Measurements from ENCODE around the gene ESD. TPM values are rescaled to one million over a fixed set of nuclear protein-coding genes. Genes with fewer than 3 reads are reported as not detected.

ESD gene
- total RNA-seq, 1 donor from 2014 or later: 96.9 TPM

DNA sequence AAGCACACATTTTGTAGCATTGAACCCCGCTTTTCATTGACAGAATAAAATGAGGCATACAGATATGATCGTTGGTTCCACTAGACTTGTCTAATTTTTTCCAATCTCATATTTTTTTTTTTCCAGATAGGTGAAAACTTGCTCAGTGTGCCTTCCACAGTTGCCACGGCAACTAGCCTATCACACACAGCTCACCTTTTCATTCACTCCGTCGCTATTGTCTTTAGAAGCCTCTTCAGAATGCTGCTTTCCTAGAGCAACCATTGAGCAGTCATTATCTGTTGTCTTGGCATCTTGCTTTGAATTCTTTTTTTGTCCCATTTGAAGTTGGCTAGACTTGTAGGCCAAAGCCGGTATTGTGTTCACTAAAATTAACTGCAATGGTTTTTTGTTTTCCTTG is 37.7 kb upstream of the ESD start:
- no peak for DNase-seq (ENCODE audit: low spot score, unreplicated experiment)
- peaks cover 6% of the 10 kb centered on the region for H3K27me3 Mint-ChIP-seq
- no peaks in the 10 kb centered on the region for H3K36me3 Mint-ChIP-seq (ENCODE audit: insufficient read depth)
- H3K4me1 Mint-ChIP-seq (ENCODE audit: low read depth): no peaks in the 10 kb centered on the region
- H3K27ac Mint-ChIP-seq: no peak overlapping the region
- no peaks in the 10 kb centered on the region for H3K9me3 Mint-ChIP-seq (ENCODE audit: low read depth)
- TF ChIP-seq, protein P1, sequence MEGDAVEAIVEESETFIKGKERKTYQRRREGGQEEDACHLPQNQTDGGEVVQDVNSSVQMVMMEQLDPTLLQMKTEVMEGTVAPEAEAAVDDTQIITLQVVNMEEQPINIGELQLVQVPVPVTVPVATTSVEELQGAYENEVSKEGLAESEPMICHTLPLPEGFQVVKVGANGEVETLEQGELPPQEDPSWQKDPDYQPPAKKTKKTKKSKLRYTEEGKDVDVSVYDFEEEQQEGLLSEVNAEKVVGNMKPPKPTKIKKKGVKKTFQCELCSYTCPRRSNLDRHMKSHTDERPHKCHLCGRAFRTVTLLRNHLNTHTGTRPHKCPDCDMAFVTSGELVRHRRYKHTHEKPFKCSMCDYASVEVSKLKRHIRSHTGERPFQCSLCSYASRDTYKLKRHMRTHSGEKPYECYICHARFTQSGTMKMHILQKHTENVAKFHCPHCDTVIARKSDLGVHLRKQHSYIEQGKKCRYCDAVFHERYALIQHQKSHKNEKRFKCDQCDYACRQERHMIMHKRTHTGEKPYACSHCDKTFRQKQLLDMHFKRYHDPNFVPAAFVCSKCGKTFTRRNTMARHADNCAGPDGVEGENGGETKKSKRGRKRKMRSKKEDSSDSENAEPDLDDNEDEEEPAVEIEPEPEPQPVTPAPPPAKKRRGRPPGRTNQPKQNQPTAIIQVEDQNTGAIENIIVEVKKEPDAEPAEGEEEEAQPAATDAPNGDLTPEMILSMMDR (IDR thresholded peaks at IDR 0.05; ENCODE audit: unreplicated experiment): no peak
- H3K4me3 Mint-ChIP-seq (ENCODE audit: low read depth): no peak overlapping the region

DNA sequence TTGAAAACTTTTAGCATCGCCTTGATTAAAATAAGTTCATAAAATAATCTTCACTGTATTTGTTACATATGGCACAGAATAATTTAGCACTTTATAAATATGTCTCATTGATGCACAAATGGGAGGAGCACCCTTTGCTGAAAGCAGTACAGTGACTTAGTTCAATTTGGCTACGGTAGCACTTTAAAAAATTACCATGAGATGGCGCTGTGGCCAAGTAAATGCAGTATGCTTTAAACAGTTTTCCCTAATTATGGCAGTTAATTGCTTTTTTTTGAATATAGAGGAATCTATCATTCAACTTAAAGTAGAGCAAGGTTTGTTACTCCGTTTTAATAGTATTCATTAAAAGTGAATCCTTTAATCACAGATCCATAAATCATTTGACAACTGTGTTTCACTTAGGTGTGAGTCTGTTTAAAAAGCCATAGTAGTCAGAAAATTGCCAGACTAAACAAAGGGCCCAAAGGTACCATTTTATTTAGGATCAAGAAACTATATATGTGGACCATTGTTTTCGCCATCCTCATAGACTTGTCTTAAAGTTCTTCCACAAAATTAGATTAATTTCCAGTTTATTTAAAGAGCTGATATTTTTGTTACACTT is 34.7 kb upstream of the ESD start:
- Mint-ChIP-seq H3K9me3 (ENCODE audit: low read depth) (no peaks in the 10 kb centered on the region), H3K4me1 (ENCODE audit: low read depth) (no peaks in the 10 kb centered on the region), H3K27me3 (peaks cover 2% of the 10 kb centered on the region), H3K4me3 (ENCODE audit: low read depth) (no peak overlapping the region), H3K36me3 (ENCODE audit: insufficient read depth) (no peaks in the 10 kb centered on the region), H3K27ac (no peak overlapping the region)
- peak; percentile 27 for DNase-seq (ENCODE audit: low spot score, unreplicated experiment)
- TF ChIP-seq, protein P1 (IDR thresholded peaks at IDR 0.05; ENCODE audit: unreplicated experiment): peak; percentile 95

DNA sequence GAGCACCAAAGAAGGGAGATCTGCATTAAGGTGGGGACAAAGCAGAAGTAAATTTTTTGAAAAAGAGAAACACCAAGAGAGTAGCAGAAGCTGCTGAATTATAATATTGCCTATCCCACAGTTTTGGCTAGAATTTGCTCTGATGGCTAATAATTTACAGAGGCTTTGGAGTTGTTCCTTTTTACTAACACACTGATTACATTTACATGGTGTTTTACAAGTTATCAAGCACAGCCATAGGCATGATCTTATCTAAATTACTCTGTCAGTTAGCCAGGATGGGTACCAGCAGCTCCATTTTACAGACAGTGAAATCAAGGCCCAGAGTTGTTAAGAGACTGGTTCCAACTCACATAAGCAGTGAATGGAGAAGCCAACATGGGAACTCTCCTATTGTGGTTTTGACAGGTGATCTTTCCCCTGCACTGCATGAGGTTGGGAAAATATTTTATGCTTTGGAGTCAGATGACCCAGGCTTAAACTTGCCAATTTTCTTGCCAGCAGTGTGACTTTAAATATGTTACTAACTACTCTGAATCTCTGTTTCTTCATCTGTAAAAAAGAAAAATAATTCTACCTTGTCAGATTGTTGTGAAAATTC is 33.5 kb upstream of the ESD start:
- no peak for DNase-seq (ENCODE audit: low spot score, unreplicated experiment)
- TF ChIP-seq, protein P1 (IDR thresholded peaks at IDR 0.05; ENCODE audit: unreplicated experiment): no peak
- H3K9me3 Mint-ChIP-seq (ENCODE audit: low read depth): no peaks in the 10 kb centered on the region
- H3K27ac Mint-ChIP-seq: no peak overlapping the region
- H3K36me3 Mint-ChIP-seq (ENCODE audit: insufficient read depth): no peaks in the 10 kb centered on the region
- no peaks in the 10 kb centered on the region for H3K4me1 Mint-ChIP-seq (ENCODE audit: low read depth)
- peaks cover 2% of the 10 kb centered on the region for H3K27me3 Mint-ChIP-seq
- no peak overlapping the region for H3K4me3 Mint-ChIP-seq (ENCODE audit: low read depth)

DNA sequence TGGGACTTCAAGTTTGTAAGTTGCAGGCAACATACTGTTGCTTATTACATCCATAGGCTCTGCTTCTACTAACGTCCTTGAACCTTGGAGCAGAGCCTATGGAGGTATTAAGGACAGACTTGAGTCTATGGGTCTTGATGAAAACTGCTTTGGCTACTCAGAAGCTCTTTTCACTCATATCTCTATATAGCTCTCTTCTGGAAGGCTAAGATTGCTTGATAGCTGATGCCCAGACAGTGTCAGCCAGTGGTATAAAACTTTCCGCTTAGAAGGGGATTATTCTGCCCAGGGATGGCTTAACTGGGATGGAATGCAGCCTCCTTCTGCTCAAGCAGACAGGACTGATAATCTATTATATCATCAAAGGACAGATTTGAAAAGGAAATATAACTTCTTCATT is 25.6 kb upstream of the ESD start:
- Mint-ChIP-seq H3K4me3 (ENCODE audit: low read depth) (no peak overlapping the region), H3K27ac (no peak overlapping the region), H3K9me3 (ENCODE audit: low read depth) (no peaks in the 10 kb centered on the region), H3K4me1 (ENCODE audit: low read depth) (no peaks in the 10 kb centered on the region), H3K27me3 (peaks cover 4% of the 10 kb centered on the region), H3K36me3 (ENCODE audit: insufficient read depth) (no peaks in the 10 kb centered on the region)
- TF ChIP-seq, protein P1 (IDR thresholded peaks at IDR 0.05; ENCODE audit: unreplicated experiment): no peak
- no peak for DNase-seq (ENCODE audit: low spot score, unreplicated experiment)

DNA sequence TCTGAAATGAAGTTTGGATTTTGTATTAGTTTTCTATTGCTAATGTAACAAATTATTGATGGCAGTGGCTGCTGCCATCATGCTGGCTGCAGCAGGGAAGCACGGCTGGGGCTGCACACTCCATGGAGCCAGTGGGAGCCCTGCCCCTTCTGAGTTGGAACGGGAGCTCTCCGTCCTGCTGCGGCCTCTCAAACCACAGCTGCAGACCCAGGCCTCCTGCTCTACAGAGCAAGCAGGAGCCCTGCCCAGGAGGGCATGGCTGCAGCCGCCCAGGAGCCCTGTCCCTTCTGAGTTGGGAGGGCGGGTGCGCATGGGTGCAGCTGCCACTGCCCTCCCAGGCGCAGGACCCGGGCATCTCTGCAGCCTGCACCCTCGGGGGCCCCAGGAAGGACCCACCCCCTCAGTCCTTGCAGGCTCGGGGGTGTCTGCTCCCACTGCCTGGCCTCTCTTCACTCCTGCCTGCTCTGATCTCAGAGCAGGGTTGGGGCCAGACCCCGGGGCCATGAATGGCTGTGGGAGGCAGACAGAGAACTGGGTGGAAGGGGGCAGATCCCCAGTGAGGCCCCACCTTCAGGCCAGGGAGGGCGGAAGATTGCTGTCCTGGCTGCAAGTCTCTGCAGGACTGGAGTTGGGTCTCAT is 21.0 kb upstream of the ESD start:
- peaks cover 4% of the 10 kb centered on the region for H3K27me3 Mint-ChIP-seq
- peaks cover 1% of the 10 kb centered on the region for H3K9me3 Mint-ChIP-seq (ENCODE audit: low read depth)
- H3K4me1 Mint-ChIP-seq (ENCODE audit: low read depth): peaks cover 6% of the 10 kb centered on the region
- TF ChIP-seq, protein P1 (IDR thresholded peaks at IDR 0.05; ENCODE audit: unreplicated experiment): no peak
- H3K27ac Mint-ChIP-seq: no peak overlapping the region
- no peak overlapping the region for H3K4me3 Mint-ChIP-seq (ENCODE audit: low read depth)
- no peak for DNase-seq (ENCODE audit: low spot score, unreplicated experiment)
- no peaks in the 10 kb centered on the region for H3K36me3 Mint-ChIP-seq (ENCODE audit: insufficient read depth)
